Activated naive CD8-positive, alpha-beta T cell treated with anti-CD3 and anti-CD28 coated beads for 36 hours (primary cell): ENCODE results near the gene HHIPL1. TPM values are rescaled to one million over a fixed set of nuclear protein-coding genes. Genes with fewer than 3 reads are reported as not detected.
A peak's percentile ranks its signal among the peaks of the same experiment; 100 is the strongest.
"Not testable (repeated sequence)": the region's sequence is repeated elsewhere in the genome, so short reads cannot be mapped to it uniquely, and the experiment has no call there.

Experiments
- DNase-seq: peaks from one replicate; pipeline ENCODE4 v3.0.0; 2021
- H3K27ac Mint-ChIP-seq: one replicate; pipeline ENCODE4 v1.8.0; 2022; ENCODE audit warnings: mild to moderate bottlenecking, moderate library complexity, mixed read lengths
- H3K27me3 Mint-ChIP-seq: one replicate; pipeline ENCODE4 v1.8.0; 2022; ENCODE audit warnings: mild to moderate bottlenecking, mixed read lengths
- H3K36me3 Mint-ChIP-seq: one replicate; pipeline ENCODE4 v1.8.0; 2021; ENCODE audit warnings: mild to moderate bottlenecking, mixed read lengths
- H3K4me1 Mint-ChIP-seq: one replicate; pipeline ENCODE4 v1.8.0; 2021; ENCODE audit warnings: mixed read lengths
- H3K4me3 Mint-ChIP-seq: one replicate; pipeline ENCODE4 v1.8.0; 2022; ENCODE audit warnings: mild to moderate bottlenecking, moderate library complexity, mixed read lengths
- H3K9me3 Mint-ChIP-seq: one replicate; pipeline ENCODE4 v1.8.0; 2022; ENCODE audit warnings: mixed read lengths
- total RNA-seq, 2 experiments: library from RNA; stranded (reverse); gene quantifications; one replicate each; pipeline ENCODE4 v1.2.3, GENCODE V29; 2021

Gene HHIPL1
- total RNA-seq, 2 experiments from 2014 or later, result 0.02 TPM; not detected in 1

DNA sequence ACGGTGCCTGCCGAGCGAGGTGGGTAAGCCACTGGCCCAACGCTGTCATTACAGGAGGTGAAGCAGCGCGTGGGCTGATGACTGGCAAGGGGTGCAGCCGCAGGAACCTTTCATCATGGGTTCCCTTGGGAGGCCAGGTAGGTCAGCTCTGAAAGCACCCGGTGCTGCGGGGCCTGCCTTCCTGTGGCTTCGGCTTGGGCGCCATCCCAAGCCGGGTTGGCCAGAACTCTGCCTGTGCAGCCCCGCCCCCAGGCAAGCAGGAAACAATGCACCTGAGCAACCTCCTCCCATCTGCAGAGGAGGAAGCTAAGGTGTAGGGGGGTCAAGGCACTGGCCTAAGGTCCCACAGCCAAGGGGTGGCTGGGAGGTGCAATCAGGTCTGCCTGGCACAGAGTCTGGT is 20.0 kb upstream of the HHIPL1 start:
- Mint-ChIP-seq H3K9me3 (no peaks in the 10 kb centered on the region), H3K4me1 (peaks cover 2% of the 10 kb centered on the region), H3K27me3 (peaks cover 48% of the 10 kb centered on the region), H3K4me3 (no peak overlapping the region), H3K36me3 (no peaks in the 10 kb centered on the region), H3K27ac (no peak overlapping the region)
- DNase-seq, result no peak

DNA sequence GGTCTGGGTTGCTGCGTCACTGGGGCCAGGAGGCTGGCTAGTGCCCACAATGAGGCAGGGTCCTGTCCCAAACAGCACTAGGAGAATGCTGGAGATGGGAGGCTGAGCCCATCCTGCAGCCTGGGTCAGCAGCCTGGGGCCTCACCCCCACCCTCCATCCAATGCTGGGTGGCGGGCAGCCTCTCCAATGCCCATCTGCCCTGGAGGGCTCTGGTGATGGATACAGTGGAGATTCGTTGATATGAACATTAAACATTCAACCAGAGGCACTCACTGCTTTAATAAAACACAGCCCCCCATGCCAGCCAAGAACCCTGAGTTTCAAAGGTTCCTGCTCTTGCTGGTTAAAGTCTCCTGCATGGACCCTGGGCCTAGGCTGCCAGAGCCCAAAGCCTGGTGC is 19.5 kb upstream of the HHIPL1 start:
- H3K27me3 Mint-ChIP-seq, result peaks cover 48% of the 10 kb centered on the region
- peaks cover 2% of the 10 kb centered on the region for H3K4me1 Mint-ChIP-seq

DNA sequence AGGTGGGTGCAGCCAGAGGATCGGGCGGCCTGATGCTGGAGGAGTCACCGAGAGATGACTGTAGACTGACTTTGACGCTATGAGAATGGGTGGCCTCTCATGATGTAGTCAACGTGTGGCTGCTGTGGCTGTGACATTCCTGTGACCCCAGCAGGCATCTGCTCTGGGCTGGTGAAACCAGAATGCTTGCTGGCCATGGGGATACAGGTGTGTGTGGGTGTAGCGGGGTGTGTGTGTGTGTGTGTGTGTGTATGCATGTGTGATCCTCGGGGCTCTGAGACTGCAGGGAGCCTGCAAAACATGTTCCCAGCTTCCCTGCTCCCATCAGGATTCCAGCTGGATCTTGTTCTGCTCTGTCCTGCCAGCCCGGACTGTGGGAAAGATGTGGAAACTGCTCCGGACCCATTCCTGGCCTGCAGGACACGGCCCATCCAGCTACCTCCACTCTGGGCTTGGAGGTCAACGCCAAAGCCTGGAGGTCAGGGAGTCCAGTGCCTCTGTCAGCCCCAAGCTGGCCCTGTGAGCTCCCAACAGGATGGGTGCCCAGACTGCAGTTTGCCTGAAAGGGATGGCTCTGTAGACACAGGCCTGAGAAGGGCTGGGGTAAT is 18.8 kb upstream of the HHIPL1 start:
- H3K27ac Mint-ChIP-seq, result no peak overlapping the region
- DNase-seq, result no peak
- no peaks in the 10 kb centered on the region for H3K9me3 Mint-ChIP-seq
- H3K4me1 Mint-ChIP-seq, result peaks cover 2% of the 10 kb centered on the region
- no peaks in the 10 kb centered on the region for H3K36me3 Mint-ChIP-seq
- no peak overlapping the region for H3K4me3 Mint-ChIP-seq
- H3K27me3 Mint-ChIP-seq, result peaks cover 48% of the 10 kb centered on the region

More for the DNA sequence above, 19.5 kb upstream of the HHIPL1 start:
- no peak overlapping the region for H3K27ac Mint-ChIP-seq
- no peaks in the 10 kb centered on the region for H3K36me3 Mint-ChIP-seq
- no peak overlapping the region for H3K4me3 Mint-ChIP-seq
- no peak for DNase-seq
- no peaks in the 10 kb centered on the region for H3K9me3 Mint-ChIP-seq

DNA sequence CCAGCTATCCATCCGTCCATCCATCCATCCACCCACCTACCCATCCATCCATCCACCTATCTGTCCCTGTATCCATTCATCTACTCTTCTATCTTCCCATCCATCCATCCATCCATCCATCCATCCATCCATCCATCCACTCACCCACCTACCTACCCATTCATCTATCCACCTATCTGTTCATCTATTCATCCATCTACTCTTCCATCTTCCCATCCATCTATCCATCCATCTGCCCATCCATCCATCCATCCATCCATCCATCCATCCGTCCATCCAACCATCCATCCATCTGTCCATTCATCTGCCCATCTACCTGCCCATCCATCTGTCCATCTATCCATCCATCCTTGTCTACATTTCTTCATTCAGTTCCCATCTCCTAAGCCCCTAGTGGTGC is 17.8 kb upstream of the HHIPL1 start:
- H3K27ac Mint-ChIP-seq, result no peak overlapping the region

DNA sequence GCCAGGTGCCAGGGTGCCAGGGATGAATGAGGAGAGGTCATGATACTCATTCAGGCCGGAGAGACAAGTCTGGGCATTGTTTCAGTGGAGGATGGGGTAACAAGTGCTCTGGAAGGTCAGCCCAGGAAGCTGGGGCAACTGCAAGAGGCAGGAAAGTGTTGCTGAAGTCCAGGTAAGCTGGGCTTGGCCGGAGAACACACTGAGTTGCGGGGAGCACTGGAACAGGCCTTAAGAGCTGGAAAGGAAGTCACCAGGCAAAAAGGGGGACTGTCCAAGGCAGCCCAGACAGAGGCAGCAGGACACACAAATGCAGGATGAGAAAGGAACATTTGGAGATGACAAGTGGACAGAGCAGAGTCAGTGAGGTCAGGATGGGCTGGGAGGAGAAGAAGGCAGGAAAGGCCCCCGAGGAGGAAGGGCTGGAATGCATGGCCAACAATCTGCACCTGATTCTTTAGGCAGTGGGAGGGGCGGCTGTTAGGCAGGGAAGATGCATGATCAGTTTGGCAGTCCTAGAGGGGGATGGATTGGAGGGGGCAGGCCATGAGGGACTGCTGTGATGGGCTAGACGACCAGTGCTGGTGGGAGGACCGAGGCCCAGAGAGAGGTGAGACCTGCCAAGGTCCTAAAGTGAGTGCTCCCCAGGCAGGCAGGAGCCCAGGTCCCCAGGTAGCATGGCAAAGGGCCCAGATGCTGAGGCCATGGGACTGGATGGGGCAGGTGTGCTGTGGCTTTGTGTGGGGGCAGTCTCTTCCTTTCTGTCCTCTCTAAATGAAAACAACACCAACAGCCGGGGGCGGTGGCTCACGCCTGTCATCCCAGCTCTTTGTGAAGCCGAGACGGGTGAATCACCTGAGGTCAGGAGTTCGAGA is 17.2 kb upstream of the HHIPL1 start:
- Mint-ChIP-seq H3K36me3 (no peaks in the 10 kb centered on the region), H3K27ac (no peak overlapping the region), H3K27me3 (peaks cover 38% of the 10 kb centered on the region), H3K9me3 (no peaks in the 10 kb centered on the region), H3K4me1 (peaks cover 2% of the 10 kb centered on the region), H3K4me3 (no peak overlapping the region)
- DNase-seq, result no peak

More for the DNA sequence above, 17.8 kb upstream of the HHIPL1 start:
- Mint-ChIP-seq H3K4me3 (no peak overlapping the region), H3K27me3 (peaks cover 45% of the 10 kb centered on the region), H3K9me3 (no peaks in the 10 kb centered on the region), H3K4me1 (peaks cover 2% of the 10 kb centered on the region), H3K36me3 (no peaks in the 10 kb centered on the region)
- no peak for DNase-seq

DNA sequence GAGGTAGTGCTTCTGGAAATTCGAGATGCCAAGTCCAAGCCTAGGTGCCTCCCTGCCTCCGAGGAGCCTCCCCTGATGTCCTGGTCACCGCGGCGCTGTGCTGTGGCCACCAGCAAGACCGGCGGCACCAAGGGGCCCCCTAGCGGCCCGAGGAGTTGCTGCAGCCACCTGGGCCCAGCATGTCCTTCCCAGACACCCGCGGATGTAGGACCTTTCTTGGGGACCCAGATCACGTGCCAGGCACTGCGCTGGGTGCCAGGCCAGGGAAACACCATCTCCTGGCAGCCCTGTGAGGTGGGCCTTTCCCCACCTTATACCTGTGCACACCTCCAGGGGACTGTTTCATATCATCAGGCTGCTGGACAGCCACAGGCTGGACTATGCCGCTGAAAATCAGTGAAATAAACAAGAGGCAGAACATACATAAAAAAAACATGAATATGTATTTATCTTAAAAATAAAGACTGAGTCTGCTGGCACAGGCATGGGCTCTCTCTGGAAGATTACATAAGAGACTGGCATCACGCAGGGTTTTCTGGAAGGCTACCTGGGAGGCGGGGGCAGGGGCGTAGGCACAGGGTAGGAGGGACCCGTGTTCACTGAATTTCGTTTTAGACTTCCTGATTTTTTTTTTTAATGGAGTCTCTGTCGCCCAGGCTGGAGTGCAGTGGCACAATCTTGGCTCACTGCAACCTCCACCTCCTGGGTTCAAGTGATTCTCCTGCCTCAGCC is 15.9 kb upstream of the HHIPL1 start:
- DNase-seq, result peak; percentile 64
- Mint-ChIP-seq H3K36me3 (no peaks in the 10 kb centered on the region), H3K27ac (no peak overlapping the region), H3K4me1 (peaks cover 2% of the 10 kb centered on the region), H3K9me3 (no peaks in the 10 kb centered on the region), H3K4me3 (no peak overlapping the region), H3K27me3 (peaks cover 27% of the 10 kb centered on the region)

DNA sequence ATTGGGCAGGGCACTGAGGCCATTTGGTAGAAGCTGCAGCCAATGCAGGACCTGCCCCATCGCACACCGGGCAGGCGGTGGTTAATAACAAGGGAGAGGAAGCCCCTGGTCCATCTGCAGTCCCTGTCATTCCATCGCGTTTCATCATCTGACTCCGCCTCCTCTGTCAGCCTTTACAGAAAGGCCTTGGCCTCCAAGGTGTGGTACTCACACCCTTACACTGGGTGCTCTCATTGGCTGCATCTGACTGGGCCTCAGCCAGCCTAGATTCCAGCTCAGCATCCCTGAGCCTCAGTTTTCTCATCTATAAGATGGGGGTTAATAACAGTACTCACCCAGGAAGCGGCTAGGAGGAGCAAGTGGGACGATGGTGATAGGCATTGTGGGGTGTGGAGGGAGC is 14.7 kb upstream of the HHIPL1 start:
- Mint-ChIP-seq H3K27me3 (peaks cover 19% of the 10 kb centered on the region), H3K4me3 (no peak overlapping the region), H3K27ac (no peak overlapping the region), H3K9me3 (no peaks in the 10 kb centered on the region), H3K36me3 (no peaks in the 10 kb centered on the region), H3K4me1 (peaks cover 2% of the 10 kb centered on the region)
- no peak for DNase-seq

DNA sequence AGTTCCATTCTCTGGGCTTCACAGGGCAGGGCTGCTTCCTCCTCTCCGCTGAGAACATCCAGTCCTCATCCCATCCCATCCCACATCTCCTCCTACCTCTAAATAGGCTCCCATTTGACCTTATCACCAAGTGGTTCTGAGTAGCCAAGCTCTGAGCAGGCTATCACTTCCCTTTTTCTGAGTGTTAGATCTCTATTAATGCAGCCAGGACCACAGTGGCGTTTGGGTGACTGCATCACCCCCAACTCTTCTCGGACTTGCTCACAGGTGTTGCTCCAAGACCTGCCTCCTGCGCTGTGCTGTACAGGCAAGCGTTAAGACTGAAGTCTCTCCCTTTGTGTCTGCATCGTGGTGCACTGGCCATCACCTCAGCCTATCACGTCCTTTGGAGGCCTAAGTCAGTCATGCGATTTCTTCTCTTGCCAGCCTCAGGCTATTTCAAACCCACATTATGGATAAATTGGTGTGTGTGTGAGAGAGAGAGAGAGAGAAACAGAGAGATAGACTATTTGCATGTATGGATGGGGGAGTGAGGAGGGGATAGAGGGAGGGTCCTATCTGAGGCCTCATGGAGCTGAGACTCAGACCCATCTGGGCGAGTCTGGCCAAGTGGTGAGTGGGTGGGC is 12.4 kb upstream of the HHIPL1 start:
- Mint-ChIP-seq H3K4me1 (peaks cover 2% of the 10 kb centered on the region), H3K4me3 (no peak overlapping the region), H3K27me3 (peaks cover 10% of the 10 kb centered on the region), H3K36me3 (no peaks in the 10 kb centered on the region), H3K9me3 (no peaks in the 10 kb centered on the region), H3K27ac (no peak overlapping the region)
- DNase-seq, result no peak

DNA sequence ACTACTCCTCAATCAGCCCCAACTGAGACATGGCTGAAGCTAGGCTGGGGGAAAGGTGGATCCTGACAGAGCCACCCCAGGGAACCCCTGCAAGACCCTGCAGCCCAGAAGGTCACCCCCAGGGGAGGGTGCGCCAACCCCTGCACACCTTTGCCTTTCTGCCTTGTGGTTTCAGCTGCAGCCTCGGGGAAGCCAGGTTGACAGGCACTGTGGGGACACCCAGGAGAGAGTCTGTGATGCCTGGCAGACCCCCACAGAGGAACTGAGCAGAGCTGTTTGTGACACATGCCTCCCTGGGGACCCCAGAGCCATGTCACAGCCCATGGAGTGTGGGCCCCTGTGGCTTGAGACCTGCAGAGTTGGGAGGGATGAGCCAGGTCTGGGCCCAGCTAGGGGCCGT is 11.8 kb upstream of the HHIPL1 start:
- H3K27ac Mint-ChIP-seq, result no peak overlapping the region
- H3K27me3 Mint-ChIP-seq, result peaks cover 5% of the 10 kb centered on the region
- no peak overlapping the region for H3K4me3 Mint-ChIP-seq
- DNase-seq, result no peak
- no peaks in the 10 kb centered on the region for H3K36me3 Mint-ChIP-seq
- peaks cover 2% of the 10 kb centered on the region for H3K4me1 Mint-ChIP-seq
- H3K9me3 Mint-ChIP-seq, result no peaks in the 10 kb centered on the region

DNA sequence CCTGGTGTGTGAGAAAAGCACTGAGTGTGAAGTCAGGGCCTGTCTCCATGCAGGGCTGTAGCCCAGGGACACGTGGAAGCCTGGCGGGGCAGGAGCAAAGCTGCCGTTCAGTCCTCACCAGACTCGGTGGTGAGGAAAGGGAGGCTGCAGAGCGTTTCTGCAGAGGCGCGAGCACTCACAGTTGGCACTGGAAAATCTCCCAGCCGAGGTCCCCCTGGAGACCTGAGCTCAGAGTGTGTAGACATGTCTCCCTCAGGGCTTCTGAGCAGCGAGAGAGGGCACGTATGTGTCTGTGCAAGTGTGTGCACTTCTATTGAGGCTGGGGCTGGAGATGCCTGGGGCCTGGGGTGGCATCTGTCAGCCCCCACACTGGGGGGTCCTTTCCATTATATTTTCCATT is 11.0 kb upstream of the HHIPL1 start:
- Mint-ChIP-seq H3K4me3 (no peak overlapping the region), H3K4me1 (peaks cover 2% of the 10 kb centered on the region), H3K27ac (no peak overlapping the region), H3K27me3 (peaks cover 2% of the 10 kb centered on the region), H3K36me3 (no peaks in the 10 kb centered on the region), H3K9me3 (no peaks in the 10 kb centered on the region)
- DNase-seq, result no peak

DNA sequence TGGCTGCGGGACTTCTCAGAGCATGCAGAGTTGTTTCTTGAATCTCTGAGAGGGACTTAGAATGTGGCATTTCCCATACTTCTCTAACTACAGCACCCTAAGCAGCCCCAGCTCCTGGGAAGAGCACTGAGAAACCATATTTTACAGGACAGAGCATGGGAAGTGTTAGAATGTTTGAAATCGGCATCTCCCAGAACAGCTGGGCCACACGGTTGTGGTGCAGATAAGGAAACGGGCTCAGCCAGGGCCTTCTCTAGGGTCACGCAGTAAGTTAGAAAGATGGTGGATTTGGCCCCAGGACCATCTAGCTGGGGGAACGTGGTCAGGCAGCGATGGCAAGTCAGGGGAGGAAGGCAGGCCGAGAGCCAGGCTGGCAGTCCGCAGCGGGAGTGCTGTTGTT is 10.5 kb upstream of the HHIPL1 start:
- H3K36me3 Mint-ChIP-seq, result no peaks in the 10 kb centered on the region
- no peaks in the 10 kb centered on the region for H3K9me3 Mint-ChIP-seq
- no peaks in the 10 kb centered on the region for H3K4me1 Mint-ChIP-seq
- H3K4me3 Mint-ChIP-seq, result no peak overlapping the region
- DNase-seq, result no peak
- no peaks in the 10 kb centered on the region for H3K27me3 Mint-ChIP-seq
- H3K27ac Mint-ChIP-seq, result no peak overlapping the region

DNA sequence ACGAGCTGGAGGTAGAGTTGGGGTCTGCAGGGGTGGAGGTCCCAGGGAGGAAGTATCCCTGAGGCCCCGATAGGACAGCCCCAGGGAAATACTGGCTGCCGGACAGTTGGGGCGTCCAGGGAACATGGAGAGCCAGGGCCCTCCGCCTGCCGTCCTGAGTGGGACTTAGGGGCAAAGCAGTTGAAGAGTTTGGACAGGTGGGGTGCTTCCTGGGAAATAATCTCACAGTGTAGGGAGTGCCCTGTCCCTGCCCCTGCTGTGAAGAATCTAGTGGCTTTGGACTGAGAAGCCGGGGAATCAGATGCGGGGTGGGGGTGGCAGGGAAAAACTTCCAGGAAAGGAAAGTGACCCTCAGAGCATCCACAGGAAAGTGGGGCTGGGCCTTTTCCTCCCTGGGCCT is 9.8 kb upstream of the HHIPL1 start:
- H3K9me3 Mint-ChIP-seq, result no peaks in the 10 kb centered on the region
- no peak for DNase-seq
- no peaks in the 10 kb centered on the region for H3K4me1 Mint-ChIP-seq
- H3K4me3 Mint-ChIP-seq, result no peak overlapping the region
- no peaks in the 10 kb centered on the region for H3K27me3 Mint-ChIP-seq
- no peak overlapping the region for H3K27ac Mint-ChIP-seq
- H3K36me3 Mint-ChIP-seq, result no peaks in the 10 kb centered on the region

DNA sequence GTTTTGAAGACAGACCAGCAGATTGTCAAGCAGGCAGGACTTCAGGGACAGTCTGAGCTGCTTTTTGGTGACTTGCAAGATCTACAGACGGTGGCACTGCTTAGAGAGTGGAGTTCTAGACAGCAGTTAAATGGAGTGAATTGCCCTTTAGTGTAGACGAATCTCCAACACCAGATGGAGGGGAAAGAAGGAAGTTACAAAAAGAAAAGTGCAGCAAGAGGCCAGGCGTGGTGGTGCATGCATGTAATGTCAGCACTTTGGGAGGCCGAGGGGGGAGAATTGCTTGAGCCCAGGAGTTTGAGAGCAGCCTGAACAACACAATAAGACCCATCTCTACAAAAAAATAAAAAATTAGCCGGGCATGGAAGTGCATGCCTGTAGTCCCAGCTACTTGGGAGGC is 8.4 kb upstream of the HHIPL1 start:
- no peaks in the 10 kb centered on the region for H3K27me3 Mint-ChIP-seq
- no peaks in the 10 kb centered on the region for H3K4me1 Mint-ChIP-seq
- H3K27ac Mint-ChIP-seq, result no peak overlapping the region
- H3K4me3 Mint-ChIP-seq, result no peak overlapping the region
- H3K9me3 Mint-ChIP-seq, result no peaks in the 10 kb centered on the region
- no peak for DNase-seq
- H3K36me3 Mint-ChIP-seq, result no peaks in the 10 kb centered on the region

DNA sequence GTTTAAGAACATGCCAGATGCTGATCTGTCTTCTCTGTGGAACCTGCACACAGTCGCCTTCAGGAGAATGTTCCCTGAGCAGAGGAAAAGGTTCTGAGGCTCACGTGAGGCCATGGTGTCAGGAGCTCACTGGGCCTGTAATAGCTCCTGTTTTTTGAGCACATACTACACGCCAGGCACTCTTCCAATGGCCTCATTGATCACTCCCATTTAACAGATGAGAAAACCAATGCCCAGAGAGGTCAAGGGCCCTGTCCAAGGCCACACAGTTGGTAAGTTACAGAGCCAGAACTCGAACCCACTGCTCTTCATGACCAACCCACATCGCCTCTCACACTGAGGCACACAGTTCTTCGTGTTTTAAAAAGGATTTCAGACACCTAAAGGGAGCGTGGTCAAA is 7.3 kb upstream of the HHIPL1 start:
- DNase-seq, result no peak
- H3K27ac Mint-ChIP-seq, result no peak overlapping the region
- no peak overlapping the region for H3K4me3 Mint-ChIP-seq
- H3K9me3 Mint-ChIP-seq, result no peaks in the 10 kb centered on the region
- no peaks in the 10 kb centered on the region for H3K36me3 Mint-ChIP-seq
- H3K4me1 Mint-ChIP-seq, result no peaks in the 10 kb centered on the region
- H3K27me3 Mint-ChIP-seq, result no peaks in the 10 kb centered on the region

DNA sequence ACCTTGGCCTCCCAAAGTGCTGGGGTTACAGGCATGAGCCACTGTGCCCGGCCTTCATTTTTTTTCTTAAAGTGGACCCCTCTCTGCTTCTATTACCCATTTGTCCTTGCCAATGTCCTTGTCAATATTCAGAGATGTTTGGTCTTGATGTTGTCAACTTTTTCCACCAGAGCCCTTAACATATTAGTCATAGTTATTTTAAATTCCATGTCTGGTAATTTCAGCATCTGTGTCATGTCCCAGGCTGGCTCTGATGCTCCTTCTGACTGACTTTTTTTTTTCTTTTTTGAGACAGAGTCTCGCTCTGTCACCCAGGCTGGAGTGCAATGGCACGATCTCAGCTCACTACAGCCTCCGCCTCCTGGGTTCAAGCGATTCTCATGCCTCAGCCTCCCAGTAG is 2.2 kb upstream of the HHIPL1 start:
- H3K36me3 Mint-ChIP-seq, H3K9me3 Mint-ChIP-seq, H3K4me1 Mint-ChIP-seq, H3K4me3 Mint-ChIP-seq, H3K27ac Mint-ChIP-seq, DNase-seq: not testable (repeated sequence)
- H3K27me3 Mint-ChIP-seq, result peaks cover 29% of the 10 kb centered on the region
